ENCODE results near the gene SHC2.

GRCh38 chr19:439167-439900 lies 21.5 kb downstream of the SHC2 start:
- TF ChIP-seq ZNF121 (tag by site-specific recombination; IDR thresholded peaks at IDR 0.05) (no peak), ZNF169 (tag by site-specific recombination; IDR thresholded peaks at IDR 0.05) (no peak), REST (tag by site-specific recombination; IDR thresholded peaks at IDR 0.05) (no peak), ZNF670 (tag by site-specific recombination; IDR thresholded peaks at IDR 0.05; ENCODE audit: low read depth) (no peak), RBAK (tag by site-specific recombination; IDR thresholded peaks at IDR 0.05) (no peak)
- TF ChIP-seq, protein P1, sequence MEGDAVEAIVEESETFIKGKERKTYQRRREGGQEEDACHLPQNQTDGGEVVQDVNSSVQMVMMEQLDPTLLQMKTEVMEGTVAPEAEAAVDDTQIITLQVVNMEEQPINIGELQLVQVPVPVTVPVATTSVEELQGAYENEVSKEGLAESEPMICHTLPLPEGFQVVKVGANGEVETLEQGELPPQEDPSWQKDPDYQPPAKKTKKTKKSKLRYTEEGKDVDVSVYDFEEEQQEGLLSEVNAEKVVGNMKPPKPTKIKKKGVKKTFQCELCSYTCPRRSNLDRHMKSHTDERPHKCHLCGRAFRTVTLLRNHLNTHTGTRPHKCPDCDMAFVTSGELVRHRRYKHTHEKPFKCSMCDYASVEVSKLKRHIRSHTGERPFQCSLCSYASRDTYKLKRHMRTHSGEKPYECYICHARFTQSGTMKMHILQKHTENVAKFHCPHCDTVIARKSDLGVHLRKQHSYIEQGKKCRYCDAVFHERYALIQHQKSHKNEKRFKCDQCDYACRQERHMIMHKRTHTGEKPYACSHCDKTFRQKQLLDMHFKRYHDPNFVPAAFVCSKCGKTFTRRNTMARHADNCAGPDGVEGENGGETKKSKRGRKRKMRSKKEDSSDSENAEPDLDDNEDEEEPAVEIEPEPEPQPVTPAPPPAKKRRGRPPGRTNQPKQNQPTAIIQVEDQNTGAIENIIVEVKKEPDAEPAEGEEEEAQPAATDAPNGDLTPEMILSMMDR (tag by site-specific recombination; IDR thresholded peaks at IDR 0.05), result no peak
- TF ChIP-seq, protein P2, sequence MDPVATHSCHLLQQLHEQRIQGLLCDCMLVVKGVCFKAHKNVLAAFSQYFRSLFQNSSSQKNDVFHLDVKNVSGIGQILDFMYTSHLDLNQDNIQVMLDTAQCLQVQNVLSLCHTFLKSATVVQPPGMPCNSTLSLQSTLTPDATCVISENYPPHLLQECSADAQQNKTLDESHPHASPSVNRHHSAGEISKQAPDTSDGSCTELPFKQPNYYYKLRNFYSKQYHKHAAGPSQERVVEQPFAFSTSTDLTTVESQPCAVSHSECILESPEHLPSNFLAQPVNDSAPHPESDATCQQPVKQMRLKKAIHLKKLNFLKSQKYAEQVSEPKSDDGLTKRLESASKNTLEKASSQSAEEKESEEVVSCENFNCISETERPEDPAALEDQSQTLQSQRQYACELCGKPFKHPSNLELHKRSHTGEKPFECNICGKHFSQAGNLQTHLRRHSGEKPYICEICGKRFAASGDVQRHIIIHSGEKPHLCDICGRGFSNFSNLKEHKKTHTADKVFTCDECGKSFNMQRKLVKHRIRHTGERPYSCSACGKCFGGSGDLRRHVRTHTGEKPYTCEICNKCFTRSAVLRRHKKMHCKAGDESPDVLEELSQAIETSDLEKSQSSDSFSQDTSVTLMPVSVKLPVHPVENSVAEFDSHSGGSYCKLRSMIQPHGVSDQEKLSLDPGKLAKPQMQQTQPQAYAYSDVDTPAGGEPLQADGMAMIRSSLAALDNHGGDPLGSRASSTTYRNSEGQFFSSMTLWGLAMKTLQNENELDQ (tag by site-specific recombination; IDR thresholded peaks at IDR 0.05; ENCODE audit: low read depth), result no peak

Measured in HEK293 (cell line).